HG03520 (cell line): ENCODE data around the gene LDAH.
"Not testable (repeated sequence)": the region's sequence is repeated elsewhere in the genome, so short reads cannot be mapped to it uniquely, and the experiment has no call there.

Experiments
- ATAC-seq: cut with Tn5 transposase; IDR thresholded peaks from one replicate; pipeline ENCODE4 v1.9.1; 2021; ENCODE audit warnings: mild to moderate bottlenecking, moderate library complexity; ENCODE audit not compliant: unreplicated experiment

LDAH gene

GRCh38 chr2:20725782-20726181 lies 97.1 kb downstream of the LDAH start:
- no peak for ATAC-seq

DNA sequence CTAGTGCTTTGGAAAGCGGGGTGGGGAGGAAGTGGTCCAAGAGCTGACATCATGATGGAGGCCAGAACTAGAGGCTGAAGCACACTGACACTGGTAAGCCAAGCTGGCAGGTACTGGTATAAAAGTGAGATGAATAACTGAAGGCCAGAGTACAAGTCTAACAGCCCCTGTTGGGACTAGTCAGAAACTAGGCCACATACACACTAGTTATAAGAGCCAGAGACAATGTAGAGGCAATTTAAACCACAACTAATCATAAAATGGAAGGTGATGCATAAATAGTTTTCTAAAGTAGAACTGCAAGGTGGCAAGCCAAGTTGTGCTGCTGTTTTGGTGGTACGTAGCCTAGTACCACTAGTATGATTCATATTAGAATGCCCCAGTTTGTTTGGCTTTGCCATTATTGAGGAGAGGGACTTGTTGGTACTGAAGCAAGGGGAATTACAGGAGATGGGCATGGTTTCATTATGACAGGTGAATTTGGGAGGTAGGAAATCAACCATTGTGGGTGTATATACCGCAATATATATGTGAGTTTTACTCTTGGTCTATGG lies 98.3 kb downstream of the LDAH start:
- ATAC-seq, result no peak

GRCh38 chr2:20723543-20723942 lies 99.4 kb downstream of the LDAH start:
- no peak for ATAC-seq

DNA sequence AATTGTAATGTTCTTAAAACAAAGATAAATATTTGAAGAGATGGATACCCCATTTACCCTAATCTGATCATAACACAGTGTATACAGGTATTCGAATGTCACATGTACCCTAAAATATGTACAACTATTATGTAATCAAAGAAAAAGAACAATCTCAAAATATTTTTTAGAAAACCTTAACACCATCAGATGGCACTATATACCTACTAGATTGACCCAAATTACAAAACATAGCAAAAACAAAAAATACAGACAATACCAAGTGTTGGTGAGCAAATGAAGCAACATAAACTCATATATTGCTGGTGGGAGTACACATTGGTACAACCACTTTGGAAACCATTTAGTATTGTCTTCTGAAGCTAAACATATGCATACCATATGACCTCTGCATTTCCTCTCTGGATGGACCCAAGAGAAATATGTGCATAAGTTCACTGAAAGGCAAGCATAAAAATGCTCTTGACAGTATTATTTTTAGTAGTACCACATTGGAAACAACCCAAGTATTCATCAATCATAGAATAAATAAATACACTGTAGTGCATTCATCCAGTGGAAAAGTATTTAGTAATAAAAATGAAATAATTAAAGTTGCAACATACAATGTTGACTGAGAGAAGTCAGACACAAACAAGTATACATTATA lies 100.2 kb downstream of the LDAH start:
- no peak for ATAC-seq

GRCh38 chr2:20717641-20718040 lies 105.3 kb downstream of the LDAH start:
- ATAC-seq, result no peak

DNA sequence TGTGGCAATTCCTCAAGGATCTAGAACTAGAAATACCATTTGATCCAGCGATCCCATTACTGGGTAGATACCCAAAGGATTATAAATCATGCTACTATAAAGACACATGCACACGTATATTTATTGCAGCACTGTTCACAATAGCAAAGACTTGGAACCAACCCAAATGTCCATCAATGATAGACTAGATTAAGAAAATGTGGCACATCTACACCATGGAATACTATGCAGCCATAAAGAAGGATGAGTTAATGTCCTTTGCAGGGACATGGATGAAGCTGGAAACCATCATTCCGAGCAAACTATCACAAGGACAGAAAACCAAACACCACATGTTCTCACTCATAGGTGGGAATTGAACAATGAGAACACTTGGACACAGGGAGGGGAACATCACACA lies 106.7 kb downstream of the LDAH start:
- ATAC-seq, result not testable (repeated sequence)

GRCh38 chr2:20714412-20714811 lies 108.5 kb downstream of the LDAH start:
- not testable (repeated sequence) for ATAC-seq

DNA sequence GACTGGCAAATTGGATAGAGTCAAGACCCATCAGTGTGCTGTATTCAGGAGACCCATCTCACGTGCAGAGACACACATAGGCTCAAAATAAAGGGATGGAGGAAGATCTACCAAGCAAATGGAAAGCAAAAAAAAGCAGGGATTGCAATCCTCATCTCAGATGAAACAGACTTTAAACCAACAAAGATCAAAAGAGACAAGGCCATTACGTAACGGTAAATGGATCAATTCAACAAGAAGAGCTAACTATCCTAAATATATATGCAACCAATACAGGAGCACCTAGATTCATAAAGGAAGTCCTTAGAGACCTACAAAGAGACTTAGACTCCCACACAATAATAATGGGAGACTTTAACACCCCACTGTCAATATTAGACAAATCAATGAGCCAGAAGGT lies 109.3 kb downstream of the LDAH start:
- not testable (repeated sequence) for ATAC-seq

DNA sequence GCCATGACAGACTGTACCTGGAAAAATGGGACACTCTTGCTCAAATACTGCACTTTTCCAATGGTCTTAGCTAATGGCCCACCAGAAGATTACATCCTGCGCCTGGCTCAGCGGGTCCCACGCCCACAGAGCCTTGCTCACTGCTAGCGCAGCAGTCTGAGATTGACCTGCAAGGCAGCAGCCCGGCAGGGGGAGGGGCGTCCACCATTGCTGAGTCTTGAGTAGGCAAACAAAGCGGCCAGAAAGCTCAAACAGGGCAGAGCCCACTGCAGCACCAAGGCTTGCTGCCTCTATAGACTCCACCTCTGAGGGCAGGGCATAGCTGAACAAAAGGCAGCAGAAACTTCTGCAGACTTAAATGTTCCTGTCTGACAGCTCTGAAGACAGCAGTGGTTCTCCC lies 111.3 kb downstream of the LDAH start:
- not testable (repeated sequence) for ATAC-seq

- no peak for ATAC-seq
These were observed 115.3 kb downstream of the LDAH start for GRCh38 chr2:20707601-20708000.

DNA sequence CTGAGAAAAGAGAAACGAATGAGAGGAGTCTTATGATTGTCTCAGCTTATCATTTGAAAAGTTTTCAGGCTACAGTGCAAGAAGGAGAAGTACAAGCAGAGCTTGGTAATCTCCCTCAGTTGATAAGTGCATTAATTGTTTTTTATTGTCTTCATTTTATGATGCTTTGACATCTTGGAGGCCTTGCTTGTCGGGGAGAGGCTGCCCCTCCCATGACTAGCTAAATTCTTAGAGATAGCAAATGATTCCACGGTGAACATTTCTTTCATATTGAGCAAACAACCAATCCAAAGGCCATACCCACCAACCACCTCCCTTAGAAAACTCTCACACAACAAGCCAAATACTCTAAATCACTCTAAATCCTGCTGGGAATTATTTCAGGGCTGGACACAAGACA lies 116.1 kb downstream of the LDAH start:
- no peak for ATAC-seq

GRCh38 chr2:20706217-20706616 lies 116.7 kb downstream of the LDAH start:
- no peak for ATAC-seq

GRCh38 chr2:20704886-20705285 lies 118.0 kb downstream of the LDAH start:
- no peak for ATAC-seq

- ATAC-seq, result no peak
These were observed 120.3 kb downstream of the LDAH start for GRCh38 chr2:20702563-20702962.

DNA sequence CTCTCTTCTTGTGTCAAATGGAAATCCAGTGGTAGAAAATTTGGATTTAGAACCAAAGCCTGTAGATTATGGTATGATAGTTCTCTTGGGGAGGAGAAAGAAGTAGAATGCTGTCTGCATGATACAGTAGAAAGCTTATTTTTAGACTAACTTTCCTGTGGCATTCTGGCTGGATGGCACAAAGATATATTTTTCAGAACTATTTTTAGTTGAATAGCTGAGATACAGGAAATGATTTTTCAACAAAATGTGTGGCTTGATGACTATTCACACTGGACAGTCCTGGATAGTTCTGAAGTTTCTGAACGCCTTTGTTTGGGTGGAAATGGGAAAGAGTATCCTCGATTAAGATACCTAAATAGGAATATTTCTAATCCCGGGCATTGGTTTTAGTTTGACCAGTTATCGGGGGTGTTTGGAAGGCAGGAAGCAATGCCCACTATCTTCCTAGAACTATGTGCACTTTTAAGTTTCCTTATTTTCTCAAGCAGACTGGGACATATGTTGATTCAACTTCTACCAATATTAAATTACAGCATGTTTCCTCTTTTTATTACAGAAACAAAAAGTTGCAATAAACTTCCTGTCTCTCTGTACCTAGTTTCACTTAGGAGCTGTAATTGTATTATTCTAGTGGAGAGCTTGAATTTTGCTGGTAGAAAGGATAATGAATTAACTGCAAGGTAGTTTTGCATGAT lies 123.8 kb downstream of the LDAH start:
- no peak for ATAC-seq

- ATAC-seq, result no peak
These were observed 125.5 kb downstream of the LDAH start for GRCh38 chr2:20697322-20697934.

DNA sequence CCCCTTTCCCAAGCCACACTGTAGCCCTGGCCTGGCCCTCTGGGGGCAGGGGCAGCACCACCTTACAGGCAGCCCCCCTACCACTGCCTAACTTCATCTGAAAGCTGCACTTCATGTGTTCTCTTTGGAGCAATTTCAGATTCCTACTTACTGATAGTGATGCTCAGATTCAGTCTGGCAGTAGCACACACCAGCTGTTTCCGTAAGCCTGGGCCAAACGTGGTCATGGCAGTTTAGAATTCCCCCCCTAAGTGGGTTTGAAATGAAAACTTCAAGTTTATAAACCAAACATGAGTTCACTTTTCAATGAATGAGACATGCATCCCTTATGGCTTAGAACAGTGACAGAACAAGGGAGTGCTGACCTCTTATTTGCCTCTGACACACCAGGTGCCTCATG lies 126.5 kb downstream of the LDAH start:
- ATAC-seq, result no peak

DNA sequence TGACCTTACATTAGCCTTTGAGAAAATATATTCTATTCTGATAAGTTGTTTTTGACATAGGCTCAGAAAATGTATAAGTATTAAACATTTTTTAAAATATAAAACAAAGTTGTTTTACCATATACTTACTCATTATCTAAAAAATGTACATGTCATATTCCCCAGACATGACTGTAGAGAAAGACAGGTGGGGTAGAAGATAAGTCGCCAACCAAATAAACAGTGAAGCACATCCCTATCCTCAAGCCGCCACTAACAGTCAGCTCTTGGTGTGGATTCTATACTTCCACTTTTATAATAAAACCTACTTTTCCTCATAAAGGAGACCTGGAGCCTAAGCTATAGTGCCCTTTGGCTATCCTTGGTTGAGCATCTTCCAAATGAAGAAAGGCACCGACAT lies 129.6 kb downstream of the LDAH start:
- ATAC-seq, result no peak

- no peak for ATAC-seq
These were observed 130.8 kb downstream of the LDAH start for GRCh38 chr2:20692081-20692480.

GRCh38 chr2:20691076-20691734 lies 131.7 kb downstream of the LDAH start:
- ATAC-seq, result no peak

GRCh38 chr2:20689428-20690264 lies 133.3 kb downstream of the LDAH start:
- no peak for ATAC-seq
